K562 (cell line): Measurements from ENCODE around the gene ARL5C. TPM values are rescaled to one million over a fixed set of nuclear protein-coding genes. Genes with fewer than 3 reads are reported as not detected.
A peak's percentile ranks its signal among the peaks of the same experiment; 100 is the strongest.

Experiments
- ATAC-seq: fragments of 200-7000 bp; cut with Tn5 transposase; 3 replicates; pipeline ENCODE4 v1.9.1; 2020; ENCODE audit warnings: moderate library complexity
- BruUV-seq: library from RNA; stranded (reverse); fragments of 400-500 nt; replicated peaks from 2 replicates; lab custom pipeline; 2021; lab: Mats Ljungman, UMichigan
- CTCF ChIA-PET: fragments of 300-600 bp; formaldehyde crosslinking; extraction: SDS; loops from one replicate; lab custom pipeline; 2021; ENCODE audit warnings: low intra/inter-chr PET ratio; lab: Yijun Ruan, JAX
- POLR2A ChIA-PET: fragments of 300-600, 350-650 bp; sonication (Branson Sonifier 250); formaldehyde crosslinking; extraction: SDS; loops from one replicate; lab custom pipeline; 2021; ENCODE audit warnings: antibody characterized with exemption, inconsistent platforms; lab: Yijun Ruan, JAX
- DNase-seq, 4 experiments: peaks; one replicate each; pipeline versions ENCODE4 v3.0.0 to v3.0.0-alpha.2; 2011 to 2018; ENCODE audit warnings: low spot score in 3 of 4, mixed read lengths in 3 of 4; ENCODE audit errors: extremely low read depth in 1 of 4
- FAIRE-seq: peaks from 2 replicates; lab custom pipeline; 2011; peaks lifted over from hg19 to GRCh38; lab: Jason Lieb, UNC
- H2AFZ ChIP-seq: 2 replicates; pipeline ENCODE4 v1.6.0; 2011; ENCODE audit warnings: low read depth, low read length, control low read depth, inconsistent platforms
- H3K27ac ChIP-seq: fragments of 200-600 bp; 3 replicates; pipeline ENCODE4 v1.8.0; 2011; ENCODE audit warnings: low read depth, mild to moderate bottlenecking, control low read depth, inconsistent platforms, low read length, moderate library complexity, mixed read lengths; ENCODE audit errors: extremely low read depth
- H3K27me3 ChIP-seq, 2 experiments: fragments of 300-600 bp in 1 of 2; 2 replicates in 1 of 2; 3 replicates in 1 of 2; pipeline versions ENCODE4 v1.6.0 to v1.8.0; 2011; ENCODE audit warnings: inconsistent platforms in 2 of 2, low read length in 2 of 2, mild to moderate bottlenecking in 1 of 2, mixed read lengths in 1 of 2, moderate library complexity in 1 of 2; ENCODE audit not compliant: control insufficient read depth in 2 of 2, insufficient read depth in 2 of 2
- H3K36me3 ChIP-seq: fragments of 300-600 bp; 3 replicates; pipeline ENCODE4 v1.8.0; 2011; ENCODE audit warnings: mild to moderate bottlenecking, low read length, inconsistent platforms; ENCODE audit not compliant: control insufficient read depth, insufficient read depth
- H3K4me1 ChIP-seq, 2 experiments: fragments of 200-600 bp in 1 of 2; replicated peaks in 1 of 2; 2 replicates in 1 of 2; 3 replicates in 1 of 2; pipeline versions ENCODE4 v1.5.1 to v1.8.0; 2011; ENCODE audit warnings: inconsistent platforms in 2 of 2, low read length in 2 of 2, mild to moderate bottlenecking in 1 of 2, mixed read lengths in 1 of 2, moderate library complexity in 1 of 2; ENCODE audit not compliant: control insufficient read depth in 2 of 2, insufficient read depth in 2 of 2
- H3K4me2 ChIP-seq: 2 replicates; pipeline ENCODE4 v1.6.1; 2011; ENCODE audit warnings: low read length, control low read depth, inconsistent platforms, mixed read lengths; ENCODE audit not compliant: insufficient read depth
- H3K4me3 ChIP-seq: fragments of 200-600 bp; sonication (generic), shearing (Covaris generic); 2 replicates; pipeline ENCODE4 v1.5.1; 2016; ENCODE audit warnings: control low read depth, inconsistent platforms
- H3K79me2 ChIP-seq: fragments of 200-600 bp; 3 replicates; pipeline ENCODE4 v1.8.0; 2011; ENCODE audit warnings: low read length, inconsistent platforms; ENCODE audit not compliant: control insufficient read depth, insufficient read depth
- H3K9ac ChIP-seq, 2 experiments: 2 replicates each; pipeline versions ENCODE4 v1.6.0 to v1.6.1; 2011; ENCODE audit warnings: low read depth in 2 of 2, low read length in 2 of 2, control low read depth in 1 of 2, inconsistent platforms in 1 of 2, mild to moderate bottlenecking in 1 of 2, mixed read lengths in 1 of 2; ENCODE audit not compliant: insufficient read depth in 1 of 2
- H3K9me1 ChIP-seq: one replicate; pipeline ENCODE4 v1.6.0; 2011; ENCODE audit warnings: inconsistent platforms, mild to moderate bottlenecking, low read length, moderate library complexity; ENCODE audit not compliant: control insufficient read depth, insufficient read depth
- H3K9me3 ChIP-seq: replicated peaks from 2 replicates; pipeline ENCODE4 v1.5.1; 2011; ENCODE audit warnings: low read depth, low read length, inconsistent platforms; ENCODE audit not compliant: control insufficient read depth, insufficient read depth
- H4K20me1 ChIP-seq: replicated peaks from 2 replicates; pipeline ENCODE4 v1.6.1; 2011; ENCODE audit warnings: low read length, inconsistent platforms, mixed read lengths; ENCODE audit not compliant: control insufficient read depth, insufficient read depth
- ATF1 ChIP-seq, 2 experiments: fragments of 450-650 bp in 1 of 2; IDR thresholded peaks; 2 replicates each; pipeline ENCODE4 v1.6.1; 2016; ENCODE audit warnings: missing compliant biosample characterization in 1 of 2, missing genetic modification characterization in 1 of 2
- CBFA2T3 ChIP-seq: fragments of 450-650 bp; IDR thresholded peaks from 2 replicates; pipeline ENCODE4 v1.6.1; 2017
- CCAR2 ChIP-seq: fragments of 200-400 bp; formaldehyde crosslinking; IDR thresholded peaks from 2 replicates; pipeline ENCODE4 v1.6.1; 2017; ENCODE audit warnings: mild to moderate bottlenecking, low read depth, low read length
- CHD7 ChIP-seq: fragments of 200-600 bp; sonication (generic); IDR thresholded peaks from one replicate; pipeline ENCODE4 v1.6.1; 2012; ENCODE audit warnings: mild to moderate bottlenecking, low read depth, low read length, inconsistent platforms
- CREB1 ChIP-seq, 2 experiments: sonication (generic) in 1 of 2; formaldehyde crosslinking in 1 of 2; IDR thresholded peaks; 2 replicates each; pipeline versions ENCODE4 v1.6.1 to v1.8.0; 2012 to 2022; ENCODE audit warnings: inconsistent platforms in 1 of 2, mild to moderate bottlenecking in 1 of 2, missing genetic modification reagents in 1 of 2, moderate library complexity in 1 of 2
- HMG20A ChIP-seq: fragments of 450-650 bp; formaldehyde crosslinking; conservative IDR thresholded peaks from 2 replicates; pipeline ENCODE4 v1.4.0; 2020; ENCODE audit warnings: mild to moderate bottlenecking, mixed read lengths
- SMAD2 ChIP-seq: fragments of 150-350 bp; IDR thresholded peaks from 2 replicates; pipeline ENCODE4 v1.6.1; 2014; ENCODE audit warnings: low read depth, mild to moderate bottlenecking, low read length
- ZNF507 ChIP-seq: conservative IDR thresholded peaks from 2 replicates; pipeline ENCODE4 v1.6.1; 2017; ENCODE audit warnings: missing genetic modification characterization, missing compliant biosample characterization
- WGBS: fragments of 100-300 bp; shearing (Covaris generic); methylation state at CpG from one replicate; pipeline ENCODE4 v1.1.6; 2016; ENCODE audit warnings: low coverage, mixed read lengths; ENCODE audit not compliant: insufficient coverage; ENCODE audit errors: missing lambda C conversion rate; 5-methylcytosine and 5-hydroxymethylcytosine counted together
- in situ Hi-C: fragments of 300-500 bp; cut with MboI; formaldehyde crosslinking; loops from 4 replicates; pipeline ENCODE4 v1.15.0; 2018; ENCODE audit warnings: inconsistent platforms, mixed read lengths
- intact Hi-C: fragments of 100-400 bp; cut with micrococcal nuclease; formaldehyde crosslinking; loops from 2 replicates; pipeline ENCODE4 v1.14.2; 2022
- polyA plus RNA-seq, 8 experiments: library from polyadenylated mRNA; depleted of rRNA in 4 of 8; stranded (reverse) in 5 of 8; unstranded in 3 of 8; fragments of >200 nt; fragmentation: Nextera tagmentation in 2 of 8; fragmentation: Illumina TruSeq in 1 of 8; extraction: Ambion mirVana in 2 of 8; extraction: Trizol in 1 of 8; gene quantifications; 2 replicates each; pipeline versions ENCODE4 v1.2.1 to v1.2.3, GENCODE V29; 2011 to 2014; ENCODE audit warnings: inconsistent platforms in 1 of 8, missing spikeins in 1 of 8
- total RNA-seq, 7 experiments: library from RNA; depleted of rRNA in 6 of 7; stranded (reverse); fragments of >200 nt in 6 of 7; fragmentation: Illumina TruSeq in 2 of 7; extraction: Trizol in 2 of 7; gene quantifications; 2 replicates each; pipeline versions ENCODE4 v1.2.1 to v1.2.3, GENCODE V29; 2011 to 2021; ENCODE audit warnings: low replicate concordance in 1 of 7

Gene ARL5C
- total and polyA plus RNA-seq, 9 of the 15 experiments (the other 6 are each of a cell fraction or from before 2014, with no cell fraction given): not detected

GRCh38 chr17:39209317-39210092, 43.5 kb upstream of the ARL5C start (continued):
- no peak for TF ChIP-seq CREB1 (IDR thresholded peaks at IDR 0.05)
- TF ChIP-seq CREB1 (CRISPR knock-in tag; IDR thresholded peaks at IDR 0.05): no peak
- TF ChIP-seq, all 486 proteins: peak for 4

GRCh38 chr17:39208893-39209292, 42.9 kb upstream of the ARL5C start:
- no peak overlapping the region for H3K4me3 ChIP-seq
- WGBS: 13% methylated on average over 8 of the region's 8 CpGs
- peaks cover 14% of the 10 kb centered on the region for H3K36me3 ChIP-seq
- no peaks in the 10 kb centered on the region for H3K79me2 ChIP-seq
- no peak overlapping the region for H3K27ac ChIP-seq
- no peak overlapping the region for H2AFZ ChIP-seq
- ATAC-seq (peak; percentile 41), DNase-seq (peak in 3 of 4 experiments; percentile 51 to 62 (median 59)), FAIRE-seq (no peak)
- intact Hi-C loops (loop anchor here (5.0 kb wide), 3 partner anchors 143 to 408 kb away; no protein-coding TSS in a partner anchor), in situ Hi-C loops (no loop called here)
- no TSS peak for BruUV-seq
- ChIA-PET CTCF (interaction anchor here (1.3 kb wide), 1 partner anchor 36 kb away, joined by 6 read pairs; no protein-coding TSS in a partner anchor), POLR2A (interaction anchor here (2.1 kb wide), 1 partner anchor 10 kb away, joined by 16 read pairs; the partner anchor contains the start of gene RPL19)
- H3K9ac ChIP-seq: 0 out of 4 replicates have a peak overlapping the region, but pooled peaks of 1 of the 2 experiments have one; percentile 10
- H3K4me1 ChIP-seq: peaks cover 0 to 32% of the 10 kb centered on the region in 2 experiments; a peak in 3 of 5 replicates
- H3K9me3 ChIP-seq: no peaks in the 10 kb centered on the region
- H3K4me2 ChIP-seq: no peak overlapping the region
- H3K9me1 ChIP-seq: peaks cover 4% of the 10 kb centered on the region
- peaks cover 0 to 29% of the 10 kb centered on the region in 2 experiments; a peak in 2 of 5 replicates for H3K27me3 ChIP-seq
- H4K20me1 ChIP-seq: no peaks in the 10 kb centered on the region; the same call in 1 of the 2 replicates
- TF ChIP-seq HMG20A (CRISPR knock-in tag) (no peak), SMAD2 (no peak), CBFA2T3 (peak; percentile 29; the same call in 1 of the 2 replicates), ZNF507 (tag) (no peak), ATF1 (CRISPR knock-in tag; IDR thresholded peaks at IDR 0.05) (no peak), ATF1 (tag; IDR thresholded peaks at IDR 0.05) (no peak), CCAR2 (no peak), CHD7 (no peak)
